Measurements from ENCODE around the gene DISC1.
"Not testable (repeated sequence)": the region's sequence is repeated elsewhere in the genome, so short reads cannot be mapped to it uniquely, and the experiment has no call there.

DISC1 gene

DNA sequence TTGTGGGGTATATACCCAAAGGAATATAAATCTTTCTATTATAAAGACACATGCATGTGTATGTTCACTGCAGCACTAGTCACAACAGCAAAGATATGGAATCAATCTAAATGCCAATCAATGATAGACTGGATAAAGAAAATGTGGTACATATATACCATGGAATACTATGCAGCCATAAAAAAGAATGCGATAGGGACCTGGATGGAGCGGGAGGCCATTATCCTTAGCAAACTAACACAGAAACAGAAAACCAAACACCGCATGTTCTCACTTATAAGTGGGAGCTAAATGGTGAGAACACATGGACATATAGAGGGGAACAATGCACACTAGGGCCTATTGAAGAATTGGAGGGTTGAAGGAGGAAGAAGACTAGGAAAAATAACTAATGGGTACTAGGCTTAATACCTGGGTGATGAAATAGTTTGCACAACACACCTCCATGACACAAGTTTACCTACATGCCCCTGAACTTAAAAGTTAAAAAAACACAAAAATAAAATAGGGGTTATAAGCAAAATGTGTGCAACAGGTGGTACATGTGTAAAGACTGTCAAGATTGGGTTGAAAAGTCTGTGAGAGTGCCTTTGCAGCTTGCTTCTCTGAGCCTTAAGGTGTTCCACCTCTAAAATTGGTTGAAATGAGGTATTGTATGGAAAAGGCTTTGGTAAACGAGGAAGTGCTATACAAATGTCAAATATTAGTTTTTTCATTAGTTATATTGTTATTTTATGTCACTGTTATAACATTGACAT, 43.5 kb downstream of the DISC1 start:
- not testable (repeated sequence) for DNase-seq (ENCODE audit: low spot score)

DNA sequence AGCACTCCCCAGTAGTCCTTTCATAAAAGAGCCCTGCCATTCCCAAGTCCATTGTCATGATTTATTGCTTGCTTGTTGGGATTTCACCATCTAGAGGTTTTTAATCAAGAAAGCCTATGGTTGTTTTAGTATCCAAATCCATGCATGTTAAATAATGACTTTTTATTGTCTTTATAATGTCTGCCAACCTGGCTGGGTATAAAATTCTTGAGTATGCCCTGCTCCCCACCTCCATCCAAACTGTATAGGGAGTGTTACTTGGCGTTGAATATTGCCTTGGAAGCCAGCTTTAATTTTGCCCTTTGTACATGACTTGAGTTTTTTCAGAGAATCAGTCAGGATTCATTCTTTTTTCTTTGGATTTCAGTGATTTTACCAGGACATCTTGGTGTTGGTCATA, 44.2 kb downstream of the DISC1 start:
- DNase-seq (ENCODE audit: low spot score), result no peak

DNA sequence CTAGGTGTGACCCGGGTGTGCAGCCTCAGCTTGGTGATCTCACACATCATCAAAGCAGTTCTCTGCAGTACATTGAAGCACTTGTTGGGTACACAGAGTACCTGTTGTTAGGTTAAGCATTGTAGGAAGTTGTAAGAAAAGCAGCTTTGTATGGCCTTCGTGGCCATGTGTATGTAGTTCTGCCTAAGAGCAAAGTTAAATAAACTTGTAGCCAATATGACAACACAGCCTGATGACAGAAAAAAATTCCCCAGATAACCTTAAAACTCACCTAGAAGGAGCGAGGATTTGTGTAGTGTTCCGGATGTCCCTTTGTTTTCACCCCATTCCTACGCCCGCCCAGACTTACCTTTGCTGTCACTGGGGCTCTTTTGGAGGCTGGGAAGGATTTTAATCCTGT, 48.0 kb downstream of the DISC1 start:
- no peak for DNase-seq (ENCODE audit: low spot score)

DNA sequence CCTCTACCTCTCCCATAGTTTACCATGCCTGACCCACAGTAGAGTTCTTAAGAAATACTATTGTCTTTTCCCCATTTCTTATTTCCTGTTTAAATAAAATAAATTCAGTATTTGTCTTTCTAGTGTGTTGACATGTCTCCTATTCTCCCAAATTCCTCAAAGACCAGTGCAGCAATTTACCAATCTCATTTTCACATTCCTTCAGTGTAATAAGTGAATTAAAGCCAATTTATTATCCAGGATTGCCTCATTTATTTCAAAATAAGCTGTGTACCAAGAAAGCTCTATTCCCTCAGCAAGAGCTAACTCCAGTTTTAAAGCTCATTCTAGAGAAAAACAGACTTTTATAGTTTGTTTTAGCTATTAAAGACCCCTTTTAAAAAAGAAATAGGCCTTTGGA, 49.9 kb downstream of the DISC1 start:
- DNase-seq (ENCODE audit: low spot score), result no peak

DNA sequence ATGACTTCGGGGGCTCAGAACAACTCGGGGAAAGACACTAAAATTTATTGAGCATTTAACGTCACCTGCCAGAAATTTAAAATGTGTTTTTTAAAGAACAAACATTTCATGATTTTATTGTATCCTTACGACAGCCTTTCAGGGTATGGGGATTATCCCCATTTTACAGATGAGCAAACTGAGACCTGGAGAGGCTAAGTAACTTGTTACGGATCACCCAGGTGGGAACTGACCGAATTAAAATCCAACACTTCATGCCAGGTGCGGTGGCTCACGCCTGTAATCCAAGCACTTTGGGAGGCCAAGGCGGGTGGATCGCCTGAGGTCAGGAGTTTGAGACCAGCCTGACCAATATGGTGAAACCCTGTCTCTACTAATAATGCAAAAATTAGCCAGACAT, 50.9 kb downstream of the DISC1 start:
- no peak for DNase-seq (ENCODE audit: low spot score)

DNA sequence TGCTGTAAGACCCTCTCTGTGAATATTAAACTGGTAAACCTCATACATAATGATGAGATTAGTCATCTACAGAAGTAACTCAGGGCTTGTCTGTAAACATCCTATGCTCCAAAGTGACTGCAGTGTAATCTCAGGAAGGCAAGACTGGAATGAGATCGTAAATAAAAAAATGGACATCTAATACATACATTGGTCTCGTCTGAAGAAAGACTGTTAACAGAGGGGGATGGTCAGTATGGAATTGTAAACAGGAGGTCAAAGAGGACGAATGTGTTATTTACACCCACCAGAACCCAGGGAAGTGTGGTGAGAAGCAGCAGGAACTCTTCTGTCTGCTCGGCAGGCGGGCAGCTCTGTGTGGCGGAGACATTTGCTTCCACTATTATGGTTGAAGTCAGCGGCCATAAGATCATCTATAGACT, 51.4 kb downstream of the DISC1 start:
- DNase-seq (ENCODE audit: low spot score), result no peak

DNA sequence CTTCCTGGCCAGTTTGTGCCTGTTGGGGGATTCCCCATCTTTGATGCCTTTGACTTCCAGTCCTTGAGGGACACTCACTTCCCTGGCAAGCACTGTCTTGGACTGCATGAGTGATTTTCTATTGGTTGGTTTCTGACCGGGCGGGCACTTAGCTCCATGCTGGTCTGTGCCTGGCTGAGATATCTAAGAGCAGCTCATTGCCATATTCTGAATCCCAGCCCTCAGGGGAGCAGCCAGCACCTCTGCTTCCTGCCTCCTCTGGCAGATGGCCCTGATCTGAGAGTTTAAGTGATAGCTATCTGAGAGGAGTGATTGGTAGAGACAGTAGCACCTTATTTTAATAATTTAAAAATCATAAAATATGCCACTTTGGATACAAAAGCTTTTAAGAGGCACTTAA, 52.5 kb downstream of the DISC1 start:
- no peak for DNase-seq (ENCODE audit: low spot score)

DNA sequence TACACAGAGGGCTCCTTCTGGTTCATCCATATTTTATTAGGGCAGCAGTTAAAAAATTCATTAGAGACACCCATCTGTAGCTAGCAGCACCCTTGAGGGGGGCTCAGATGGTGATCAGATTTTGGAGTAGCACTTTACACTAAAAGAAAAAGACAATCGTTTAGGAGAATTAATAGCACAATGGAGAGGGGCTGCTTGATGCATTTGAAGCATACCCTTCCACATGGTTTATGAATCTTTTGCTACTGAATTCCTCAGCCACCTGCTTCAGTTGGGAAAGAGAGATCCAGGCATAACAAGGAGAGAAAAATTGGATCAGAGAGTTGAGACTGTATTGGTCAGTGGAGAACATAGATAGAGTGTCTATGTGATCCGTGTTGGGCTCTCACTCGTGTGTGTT, 54.4 kb downstream of the DISC1 start:
- DNase-seq (ENCODE audit: low spot score), result no peak

DNA sequence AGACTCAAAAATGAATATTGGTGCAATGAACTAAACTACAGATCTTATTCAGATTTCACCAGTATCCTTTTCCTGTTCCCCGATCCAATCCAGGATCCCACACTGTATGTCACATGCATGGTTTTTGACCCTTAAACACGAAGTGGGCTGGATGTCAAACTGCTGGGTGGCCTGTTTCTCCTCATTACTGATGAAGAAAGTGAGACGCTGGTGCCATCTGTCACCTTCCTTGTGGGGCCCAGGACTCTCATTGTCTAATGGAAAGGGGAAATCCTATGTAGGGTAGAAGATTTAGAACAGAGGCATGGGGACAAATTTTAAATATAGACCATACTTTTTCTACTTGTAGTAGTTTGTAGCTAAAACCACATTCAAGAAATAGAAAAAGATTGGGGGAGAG, 56.2 kb downstream of the DISC1 start:
- DNase-seq (ENCODE audit: low spot score), result no peak

DNA sequence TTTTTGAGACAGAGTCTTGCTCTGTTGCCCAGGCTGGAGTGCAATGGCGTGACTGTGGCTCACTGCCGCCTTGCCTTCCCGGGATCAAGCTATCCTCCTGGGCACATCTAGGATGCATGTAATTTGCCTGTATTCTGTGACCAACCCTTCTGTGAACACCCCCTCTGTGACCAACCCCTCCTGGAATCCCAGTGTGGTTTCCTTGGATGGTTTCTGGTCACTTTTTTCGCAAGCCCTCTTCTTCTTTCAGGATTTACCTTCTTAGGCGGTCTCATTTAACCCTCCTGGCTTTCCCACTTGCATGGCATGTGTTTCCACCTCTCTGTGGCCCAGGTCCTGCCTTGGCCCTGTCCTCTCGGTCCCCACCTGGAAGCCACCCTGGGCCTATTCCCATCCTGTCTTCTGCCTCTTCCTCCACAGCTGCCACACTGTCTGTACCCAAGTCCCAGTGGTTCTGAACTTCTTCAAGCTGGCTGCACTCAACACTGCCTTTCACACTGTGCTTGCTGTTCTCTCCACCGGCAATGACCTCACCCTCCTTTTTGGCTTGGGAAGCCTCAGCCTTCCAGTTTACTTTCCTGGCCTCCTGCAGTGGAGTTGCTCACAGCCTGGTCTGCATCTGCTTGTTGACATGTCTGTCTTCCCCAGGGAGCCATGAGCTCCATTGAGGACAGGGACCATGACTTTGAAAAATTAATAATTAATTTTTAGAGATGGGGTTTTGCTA, 57.0 kb downstream of the DISC1 start:
- DNase-seq (ENCODE audit: low spot score), result no peak

DNA sequence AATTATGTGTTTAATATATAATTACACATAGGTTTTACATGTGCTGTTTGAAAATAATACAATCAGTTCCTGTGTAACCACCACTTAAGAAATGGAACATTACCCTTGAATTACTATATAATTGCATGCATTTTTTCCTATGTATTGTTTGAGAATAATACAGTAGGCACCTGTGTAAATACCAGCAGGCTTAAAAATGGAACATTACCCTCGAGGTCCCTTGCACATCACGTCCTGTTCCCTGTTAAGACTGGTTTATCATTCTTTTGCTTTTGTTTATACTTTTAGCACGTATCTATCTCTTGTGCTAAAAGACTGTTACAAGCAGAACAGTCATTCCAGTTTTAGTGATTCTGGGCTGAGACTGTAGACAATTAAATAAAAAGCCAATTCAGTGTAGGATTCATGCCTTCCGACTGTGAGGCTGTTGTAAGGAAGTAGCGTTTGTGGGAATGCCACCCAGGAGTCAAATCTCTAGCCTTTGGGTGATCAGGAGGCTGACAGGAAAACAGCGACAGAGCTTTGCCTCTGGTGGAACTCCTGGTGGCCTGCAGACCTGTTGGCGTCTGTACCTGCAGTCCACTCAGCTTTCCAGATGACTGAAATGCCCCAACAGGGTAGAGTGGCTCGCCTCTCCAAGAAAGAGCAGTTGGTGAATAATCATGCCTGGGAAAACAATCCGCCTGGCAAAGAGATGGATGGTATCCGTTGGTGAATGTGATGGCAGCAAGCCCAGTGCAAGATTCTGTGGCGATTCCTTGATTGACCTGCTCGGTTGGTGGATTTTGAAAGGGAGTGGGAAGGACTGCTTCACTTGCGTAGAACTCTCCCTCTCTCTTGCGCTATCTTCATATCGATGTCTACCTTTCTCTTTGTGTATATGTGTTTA, 58.0 kb downstream of the DISC1 start:
- no peak for DNase-seq (ENCODE audit: low spot score)

DNA sequence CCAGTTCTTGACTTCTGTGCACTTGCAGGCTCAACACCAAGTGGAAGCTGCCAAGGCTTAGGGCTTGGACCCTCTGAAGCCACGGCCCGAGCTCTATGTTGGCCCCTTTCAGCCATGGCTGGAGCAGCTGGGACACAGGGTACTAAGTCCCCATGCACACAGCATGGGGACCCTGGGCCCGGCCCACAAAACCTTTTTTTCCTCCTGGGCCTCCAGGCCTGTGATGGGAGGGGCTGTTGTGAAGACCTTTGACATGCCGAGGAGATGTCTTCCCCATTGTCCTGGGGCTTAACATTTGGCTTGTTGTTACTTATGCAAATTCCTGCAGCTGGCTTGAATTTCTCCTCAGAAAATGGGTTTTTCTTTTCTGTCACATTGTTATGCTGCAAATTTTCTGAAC, 59.8 kb downstream of the DISC1 start:
- DNase-seq (ENCODE audit: low spot score), result no peak

DNA sequence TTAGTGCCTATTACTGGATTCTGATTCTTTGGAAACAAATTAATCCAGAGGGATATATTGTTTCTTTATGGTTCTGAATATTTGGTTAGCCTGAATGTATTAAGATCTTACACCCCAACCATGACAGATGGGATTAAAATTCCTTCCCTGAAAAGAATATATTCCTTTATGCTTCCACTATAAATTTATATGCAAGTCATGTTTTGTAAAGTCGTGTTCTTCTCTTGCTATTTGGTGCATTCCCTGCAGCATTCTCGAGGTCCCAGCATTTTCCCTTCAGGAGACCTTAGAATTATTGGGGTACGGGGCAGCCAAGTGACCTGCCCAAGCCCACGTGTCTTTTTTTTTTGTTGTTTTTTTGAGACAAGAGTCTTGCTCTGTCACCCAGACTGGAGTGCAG, 62.4 kb downstream of the DISC1 start:
- no peak for DNase-seq (ENCODE audit: low spot score)

DNA sequence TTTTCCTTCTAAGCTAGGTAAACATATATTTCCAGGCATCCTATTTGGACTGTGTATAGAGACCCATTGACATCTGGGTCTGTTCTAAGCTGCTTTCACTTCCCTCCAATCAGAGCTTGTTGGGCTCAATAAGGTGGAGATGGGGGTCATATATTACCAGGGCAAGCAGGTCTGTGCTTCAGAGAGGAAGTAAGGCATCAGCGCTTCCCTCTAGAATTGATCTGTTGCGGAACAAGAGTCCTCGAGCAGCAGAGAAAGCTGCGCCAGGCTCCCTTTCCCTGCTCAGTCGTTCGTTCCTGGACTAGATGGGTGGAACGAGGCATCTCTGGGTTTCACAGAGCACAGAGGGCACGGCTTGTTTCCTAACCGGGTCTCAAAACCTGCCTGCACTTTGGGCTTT, 63.5 kb downstream of the DISC1 start:
- no peak for DNase-seq (ENCODE audit: low spot score)

DNA sequence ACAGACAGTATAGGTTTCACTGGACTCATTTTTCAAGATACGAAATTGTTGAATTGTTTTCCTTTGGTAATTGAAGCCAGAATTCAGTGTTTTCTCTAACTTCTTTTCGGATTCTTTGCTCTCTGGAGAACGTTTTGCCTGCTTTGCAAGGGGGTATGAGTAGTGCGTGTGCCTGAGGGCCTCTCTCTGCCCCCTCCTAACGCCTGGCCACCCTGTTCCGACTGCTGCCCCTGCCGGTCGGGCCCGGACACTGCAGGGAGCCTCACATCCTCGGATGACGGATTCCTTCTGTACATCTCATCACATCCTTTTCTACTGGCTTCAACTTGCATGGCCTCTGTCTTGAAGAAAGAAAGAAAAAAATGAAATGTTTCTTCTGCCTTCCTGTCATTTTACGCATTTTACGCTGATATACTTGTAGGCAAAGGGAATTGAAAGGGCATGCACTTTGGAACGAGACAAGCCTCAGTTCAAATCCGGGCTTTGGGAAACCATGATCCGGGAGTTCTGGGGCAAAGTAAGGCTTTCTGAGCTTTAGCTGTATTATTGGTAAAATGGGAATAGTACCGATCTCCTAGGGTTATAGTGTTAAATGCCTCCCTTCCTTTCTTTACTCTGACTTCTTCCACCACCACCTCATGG, 65.1 kb downstream of the DISC1 start:
- DNase-seq (ENCODE audit: low spot score), result peak; percentile 60

DNA sequence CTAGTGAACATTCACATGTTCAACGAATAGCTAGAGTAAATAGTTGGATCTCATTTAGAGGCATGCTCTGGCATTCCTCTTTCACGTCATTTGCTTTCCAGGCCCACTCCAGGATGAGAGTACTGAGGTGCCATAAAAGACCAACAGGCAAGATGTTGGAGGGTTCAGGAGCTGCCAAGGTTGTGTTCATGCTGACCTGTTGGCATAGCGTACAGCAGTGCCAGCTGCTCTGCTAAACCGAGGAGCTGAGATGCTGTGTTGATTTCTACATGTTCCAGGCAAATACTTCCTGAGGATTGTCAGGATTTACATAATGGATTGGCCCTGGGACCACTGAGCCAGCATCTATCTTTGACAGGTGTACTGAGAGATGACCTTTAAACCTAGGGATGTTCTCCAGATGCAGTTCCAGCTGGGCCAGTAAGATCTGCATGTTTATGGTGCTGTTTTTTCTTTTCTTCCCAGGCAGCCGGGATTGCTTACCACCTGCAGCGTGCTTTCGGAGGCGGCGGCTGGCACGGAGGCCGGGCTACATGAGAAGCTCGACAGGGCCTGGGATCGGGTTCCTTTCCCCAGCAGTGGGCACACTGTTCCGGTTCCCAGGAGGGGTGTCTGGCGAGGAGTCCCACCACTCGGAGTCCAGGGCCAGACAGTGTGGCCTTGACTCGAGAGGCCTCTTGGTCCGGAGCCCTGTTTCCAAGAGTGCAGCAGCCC, 66.9 kb downstream of the DISC1 start:
- no peak for DNase-seq (ENCODE audit: low spot score)

DNA sequence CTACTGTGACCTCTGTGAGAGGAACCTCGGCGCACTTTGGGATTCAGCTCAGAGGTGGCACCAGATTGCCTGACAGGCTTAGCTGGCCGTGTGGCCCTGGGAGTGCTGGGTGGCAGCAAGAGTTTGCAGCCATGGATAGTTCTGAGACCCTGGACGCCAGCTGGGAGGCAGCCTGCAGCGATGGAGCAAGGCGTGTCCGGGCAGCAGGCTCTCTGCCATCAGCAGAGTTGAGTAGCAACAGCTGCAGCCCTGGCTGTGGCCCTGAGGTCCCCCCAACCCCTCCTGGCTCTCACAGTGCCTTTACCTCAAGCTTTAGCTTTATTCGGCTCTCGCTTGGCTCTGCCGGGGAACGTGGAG, 67.5 kb downstream of the DISC1 start:
- DNase-seq (ENCODE audit: low spot score), result no peak

DNA sequence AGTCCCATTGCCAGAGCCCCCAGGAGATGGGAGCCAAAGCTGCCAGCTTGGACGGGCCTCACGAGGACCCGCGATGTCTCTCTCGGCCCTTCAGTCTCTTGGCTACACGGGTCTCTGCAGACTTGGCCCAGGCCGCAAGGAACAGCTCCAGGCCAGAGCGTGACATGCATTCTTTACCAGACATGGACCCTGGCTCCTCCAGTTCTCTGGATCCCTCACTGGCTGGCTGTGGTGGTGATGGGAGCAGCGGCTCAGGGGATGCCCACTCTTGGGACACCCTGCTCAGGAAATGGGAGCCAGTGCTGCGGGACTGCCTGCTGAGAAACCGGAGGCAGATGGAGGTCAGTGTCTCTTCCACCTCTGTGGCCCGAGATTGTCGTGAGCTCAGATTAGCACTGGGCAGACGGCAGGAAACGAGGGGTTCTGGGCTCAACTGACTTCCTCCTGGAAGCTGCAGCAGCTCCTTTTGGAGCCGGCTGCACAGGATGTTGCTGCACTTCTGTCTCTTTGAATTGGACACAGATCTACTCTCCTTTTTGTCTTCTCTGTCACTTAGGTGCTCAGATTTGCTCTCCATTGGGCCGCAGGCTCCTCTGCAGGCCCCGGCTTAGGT, 68.0 kb downstream of the DISC1 start:
- DNase-seq (ENCODE audit: low spot score), result no peak

DNA sequence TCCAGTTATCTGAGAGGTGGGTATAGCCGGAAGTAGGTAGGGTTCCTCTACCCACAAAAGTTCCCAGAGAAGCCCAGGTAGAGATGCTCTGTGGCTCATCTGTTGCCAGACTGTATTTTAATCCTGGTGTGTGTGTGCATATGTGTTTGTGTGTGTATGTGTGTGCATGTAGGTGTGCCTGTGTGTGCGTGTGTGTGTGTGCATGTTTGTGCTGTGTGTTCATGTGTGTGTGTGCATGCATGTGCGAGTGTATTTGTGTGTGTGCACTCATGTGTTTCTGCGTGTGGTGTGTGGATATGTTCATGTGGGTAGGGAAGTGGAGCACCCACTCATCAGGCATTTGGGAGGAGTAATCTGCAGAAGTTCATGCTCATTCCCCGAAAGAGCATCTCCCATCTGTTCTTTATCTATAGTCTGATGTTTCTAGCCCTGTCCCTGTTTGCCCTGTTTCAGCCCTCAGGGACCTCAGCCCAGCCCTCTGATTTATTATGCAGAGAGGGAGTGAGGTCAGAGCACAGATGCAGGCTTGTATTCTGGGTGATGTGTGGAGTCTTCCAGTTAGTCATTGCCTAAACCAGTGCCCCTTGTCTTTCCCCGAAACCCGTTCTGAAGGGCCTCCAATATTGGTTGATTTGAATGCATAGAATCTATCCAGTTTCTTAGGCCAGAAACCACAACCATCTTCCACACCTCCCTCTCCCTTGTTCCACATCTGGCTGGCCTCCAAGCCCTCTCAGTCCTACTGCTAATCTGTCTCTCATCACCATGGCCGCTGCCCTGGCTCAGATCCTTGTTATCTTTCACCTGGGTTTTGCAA, 69.1 kb downstream of the DISC1 start:
- DNase-seq (ENCODE audit: low spot score), result no peak

DNA sequence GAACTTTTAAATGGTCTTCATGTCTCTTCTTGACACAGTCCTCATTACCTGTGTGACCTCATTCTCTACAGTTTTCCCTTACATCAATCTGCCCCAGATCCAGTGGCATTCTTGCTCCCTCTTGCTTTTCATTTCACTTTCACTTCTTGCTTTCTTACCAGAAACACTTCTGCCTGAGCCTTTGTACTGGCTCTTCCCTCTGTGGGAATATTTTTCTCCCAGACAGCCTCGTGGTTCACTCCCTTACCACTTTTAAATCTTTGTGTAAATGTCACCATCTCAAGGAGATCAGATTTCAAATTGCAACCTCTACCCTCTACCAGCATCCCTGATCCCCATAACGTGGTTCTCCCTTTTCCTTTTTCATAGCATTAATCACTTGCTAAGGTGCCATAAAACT, 73.2 kb downstream of the DISC1 start:
- DNase-seq (ENCODE audit: low spot score), result no peak

Measured in AG08396 (cell line).